Measurements from ENCODE around the gene ATN1. TPM values are rescaled to one million over a fixed set of nuclear protein-coding genes. Genes with fewer than 3 reads are reported as not detected.
A peak's percentile ranks its signal among the peaks of the same experiment; 100 is the strongest.

Gene ATN1
- total RNA-seq, 1 experiment from 2014 or later, result 13.2 TPM

DNA sequence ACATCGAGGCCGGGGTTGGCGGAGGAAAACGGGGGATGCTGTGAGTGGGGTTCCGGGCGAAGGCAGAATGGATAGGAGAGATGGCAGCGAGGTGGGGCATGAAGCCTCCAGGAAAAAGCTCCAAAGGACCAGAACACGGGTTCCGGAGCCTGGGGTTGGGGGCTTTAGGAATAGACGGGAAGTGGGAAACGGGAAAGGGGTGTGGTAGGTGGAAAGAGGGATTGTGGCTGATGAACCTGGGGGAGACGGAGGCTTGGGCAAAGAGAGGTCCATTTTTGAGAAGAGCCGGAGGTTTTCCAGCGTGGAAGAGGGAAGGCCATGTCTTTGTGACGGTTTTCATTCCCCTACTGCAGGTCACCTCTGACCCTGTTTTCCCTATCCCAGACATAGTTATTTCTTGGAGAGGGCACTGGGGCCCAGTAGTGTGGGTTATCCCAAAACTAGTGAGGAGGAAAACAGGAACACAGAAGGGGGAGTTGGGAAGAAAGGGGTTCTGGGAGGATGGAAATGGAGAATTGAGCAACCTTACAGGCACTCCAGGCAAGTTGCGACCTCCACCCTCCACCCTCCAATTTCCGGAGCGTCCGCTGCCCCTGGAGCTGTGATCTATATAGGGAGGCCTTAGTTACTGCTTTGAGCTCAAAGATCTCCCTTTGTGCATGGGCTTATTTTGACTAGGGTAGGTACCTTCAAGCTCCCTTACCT lies 1.1 kb downstream of the ATN1 start:
- Histone ChIP-seq H3K4me1 (peaks cover 26% of the 10 kb centered on the region), H3K4me3 (peak overlapping the region; percentile 74), H3K9me3 (replicated peaks) (no peaks in the 10 kb centered on the region), H3K27me3 (no peaks in the 10 kb centered on the region), H3K36me3 (peaks cover 20% of the 10 kb centered on the region), H3K27ac (peak overlapping the region; percentile 24; the same call in 1 of the 2 replicates)
- no peak for DNase-seq

DNA sequence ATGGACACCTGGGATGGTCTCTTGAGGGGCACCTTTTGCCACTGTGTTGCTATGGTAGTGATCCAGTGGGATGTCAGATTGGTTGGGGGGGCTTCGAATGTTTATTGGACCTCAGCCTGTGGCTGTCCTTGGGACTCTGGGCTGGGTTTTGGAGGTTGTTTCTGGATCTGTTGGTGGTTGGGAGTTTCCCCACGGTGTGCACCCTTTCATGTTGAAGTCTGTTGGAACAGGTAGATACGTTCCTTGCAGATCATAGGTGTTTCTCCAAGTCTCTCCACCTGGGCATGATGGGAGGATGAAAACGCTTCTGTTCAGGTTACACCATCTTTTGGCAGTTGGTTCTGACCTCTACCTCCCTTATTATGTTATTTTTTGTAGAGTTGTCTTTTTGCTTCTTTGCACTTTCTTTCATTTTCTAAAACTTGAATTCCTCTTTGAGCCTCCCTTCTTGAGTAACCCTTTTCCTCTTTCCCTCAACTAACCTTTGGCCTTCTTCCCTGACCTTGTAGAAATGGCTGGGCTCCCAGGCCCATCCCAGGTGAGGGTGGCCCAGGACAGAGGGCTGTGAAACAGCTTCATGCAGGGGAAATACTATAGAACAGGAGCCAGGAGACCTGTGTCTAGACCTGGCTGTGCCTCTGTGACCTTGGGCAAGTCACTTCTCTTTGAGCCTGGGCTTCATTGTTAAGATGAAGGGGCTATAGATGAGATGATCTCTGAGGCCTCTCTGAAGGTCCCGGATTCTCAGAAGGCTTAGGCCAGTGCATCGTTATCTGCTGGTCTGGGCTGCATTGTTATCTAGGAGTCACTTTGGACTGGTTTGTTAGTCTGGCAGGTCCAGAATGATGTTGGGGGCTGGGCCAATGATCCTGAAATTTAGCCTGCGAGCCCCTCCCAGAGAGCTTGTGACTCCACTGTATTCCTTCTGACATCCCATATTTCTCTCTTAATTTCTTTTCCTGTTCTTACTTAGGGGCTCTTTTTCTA lies 2.0 kb downstream of the ATN1 start:
- Histone ChIP-seq H3K27me3 (no peaks in the 10 kb centered on the region), H3K27ac (no peak overlapping the region), H3K36me3 (peaks cover 28% of the 10 kb centered on the region), H3K9me3 (replicated peaks) (no peaks in the 10 kb centered on the region), H3K4me3 (peak overlapping the region; percentile 74), H3K4me1 (peaks cover 20% of the 10 kb centered on the region)
- DNase-seq, result no peak

DNA sequence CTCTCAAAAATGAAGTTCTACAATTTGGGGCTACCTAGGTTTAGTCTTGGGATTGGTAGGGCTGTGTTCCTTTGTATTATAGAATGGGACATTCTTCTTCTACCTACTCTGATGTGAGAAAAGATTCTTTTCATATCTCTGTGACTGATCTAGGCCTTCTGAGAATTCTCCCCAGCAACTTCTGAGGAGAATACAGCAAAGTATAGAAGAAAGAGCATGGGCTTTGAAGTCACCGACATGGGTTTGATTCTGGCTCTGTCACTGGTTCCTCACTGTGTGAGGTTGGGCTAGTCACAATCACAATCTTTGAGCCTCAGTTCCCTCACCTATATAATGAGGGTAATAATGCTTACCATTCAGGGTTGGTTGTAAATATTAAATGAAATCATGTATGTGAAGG lies 5.0 kb downstream of the ATN1 start:
- Histone ChIP-seq H3K36me3 (peaks cover 56% of the 10 kb centered on the region), H3K27me3 (no peaks in the 10 kb centered on the region), H3K4me3 (no peak overlapping the region), H3K4me1 (peaks cover 4% of the 10 kb centered on the region; the same call in 1 of the 2 replicates), H3K9me3 (replicated peaks) (no peaks in the 10 kb centered on the region), H3K27ac (no peak overlapping the region)
- no peak for DNase-seq

- Histone ChIP-seq H3K36me3 (peaks cover 68% of the 10 kb centered on the region), H3K9me3 (replicated peaks) (no peaks in the 10 kb centered on the region), H3K4me3 (no peak overlapping the region), H3K4me1 (peaks cover 4% of the 10 kb centered on the region; the same call in 1 of the 2 replicates), H3K27ac (no peak overlapping the region), H3K27me3 (no peaks in the 10 kb centered on the region)
- no peak for DNase-seq
These were observed 6.4 kb downstream of the ATN1 start for GRCh38 chr12:6934110-6934509.

GRCh38 chr12:6935371-6936193 lies 7.8 kb downstream of the ATN1 start:
- H3K36me3 ChIP-seq, result peaks cover 72% of the 10 kb centered on the region

DNA sequence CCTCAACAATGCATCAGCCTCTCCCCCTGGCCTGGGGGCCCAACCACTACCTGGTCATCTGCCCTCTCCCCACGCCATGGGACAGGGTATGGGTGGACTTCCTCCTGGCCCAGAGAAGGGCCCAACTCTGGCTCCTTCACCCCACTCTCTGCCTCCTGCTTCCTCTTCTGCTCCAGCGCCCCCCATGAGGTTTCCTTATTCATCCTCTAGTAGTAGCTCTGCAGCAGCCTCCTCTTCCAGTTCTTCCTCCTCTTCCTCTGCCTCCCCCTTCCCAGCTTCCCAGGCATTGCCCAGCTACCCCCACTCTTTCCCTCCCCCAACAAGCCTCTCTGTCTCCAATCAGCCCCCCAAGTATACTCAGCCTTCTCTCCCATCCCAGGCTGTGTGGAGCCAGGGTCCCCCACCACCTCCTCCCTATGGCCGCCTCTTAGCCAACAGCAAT lies 8.5 kb downstream of the ATN1 start:
- H3K27ac ChIP-seq, result no peak overlapping the region
- no peaks in the 10 kb centered on the region for H3K9me3 ChIP-seq (replicated peaks)
- H3K4me1 ChIP-seq, result no peaks in the 10 kb centered on the region
- DNase-seq, result no peak
- H3K36me3 ChIP-seq, result peaks cover 69% of the 10 kb centered on the region
- no peak overlapping the region for H3K4me3 ChIP-seq
- no peaks in the 10 kb centered on the region for H3K27me3 ChIP-seq

More at GRCh38 chr12:6935371-6936193, 7.8 kb downstream of the ATN1 start:
- Histone ChIP-seq H3K4me3 (no peak overlapping the region), H3K4me1 (no peaks in the 10 kb centered on the region), H3K27ac (no peak overlapping the region), H3K9me3 (replicated peaks) (no peaks in the 10 kb centered on the region), H3K27me3 (no peaks in the 10 kb centered on the region)
- DNase-seq, result no peak

- Histone ChIP-seq H3K4me1 (no peaks in the 10 kb centered on the region), H3K27ac (no peak overlapping the region), H3K27me3 (no peaks in the 10 kb centered on the region), H3K4me3 (no peak overlapping the region), H3K36me3 (peaks cover 69% of the 10 kb centered on the region), H3K9me3 (replicated peaks) (no peaks in the 10 kb centered on the region)
- DNase-seq, result no peak
These were observed 9.1 kb downstream of the ATN1 start for GRCh38 chr12:6936636-6937480.

DNA sequence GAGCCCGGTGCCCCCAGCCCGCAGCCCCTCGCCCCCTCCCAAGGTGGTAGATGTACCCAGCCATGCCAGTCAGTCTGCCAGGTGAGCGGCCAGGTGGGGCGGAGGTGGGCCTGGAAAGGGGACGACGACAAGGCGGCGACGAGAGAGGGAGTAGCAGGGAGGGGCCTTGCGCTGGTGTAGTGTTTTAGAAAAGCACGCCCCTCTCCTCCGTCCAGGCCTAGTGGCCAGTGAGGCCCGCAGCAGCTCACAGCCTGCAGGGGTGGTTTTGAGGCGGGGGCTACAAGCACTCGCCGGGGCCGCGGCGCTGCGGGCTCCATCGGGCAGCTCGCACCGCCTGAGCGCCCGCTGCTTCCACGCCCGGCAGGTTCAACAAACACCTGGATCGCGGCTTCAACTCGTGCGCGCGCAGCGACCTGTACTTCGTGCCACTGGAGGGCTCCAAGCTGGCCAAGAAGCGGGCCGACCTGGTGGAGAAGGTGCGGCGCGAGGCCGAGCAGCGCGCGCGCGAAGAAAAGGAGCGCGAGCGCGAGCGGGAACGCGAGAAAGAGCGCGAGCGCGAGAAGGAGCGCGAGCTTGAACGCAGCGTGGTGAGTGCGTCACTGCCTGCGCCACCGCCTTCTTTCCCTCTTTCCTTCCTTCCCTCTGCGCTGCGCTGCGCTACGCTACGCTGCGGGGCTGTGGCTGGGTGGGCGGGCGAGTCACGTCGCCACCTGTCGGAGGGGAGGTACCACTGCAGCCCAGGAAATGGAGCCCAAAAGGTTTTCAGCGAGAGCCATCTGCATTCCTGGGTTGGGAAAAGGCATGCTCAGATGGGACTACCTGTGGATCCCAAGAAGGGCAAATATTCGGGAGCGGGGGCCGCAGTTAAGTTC lies 10.0 kb downstream of the ATN1 start:
- Histone ChIP-seq H3K9me3 (replicated peaks) (no peaks in the 10 kb centered on the region), H3K27ac (peak overlapping the region; percentile 64), H3K27me3 (no peaks in the 10 kb centered on the region), H3K36me3 (peaks cover 62% of the 10 kb centered on the region), H3K4me3 (peak overlapping the region; percentile 51), H3K4me1 (no peaks in the 10 kb centered on the region)
- peak; percentile 77 to 79 for DNase-seq

DNA sequence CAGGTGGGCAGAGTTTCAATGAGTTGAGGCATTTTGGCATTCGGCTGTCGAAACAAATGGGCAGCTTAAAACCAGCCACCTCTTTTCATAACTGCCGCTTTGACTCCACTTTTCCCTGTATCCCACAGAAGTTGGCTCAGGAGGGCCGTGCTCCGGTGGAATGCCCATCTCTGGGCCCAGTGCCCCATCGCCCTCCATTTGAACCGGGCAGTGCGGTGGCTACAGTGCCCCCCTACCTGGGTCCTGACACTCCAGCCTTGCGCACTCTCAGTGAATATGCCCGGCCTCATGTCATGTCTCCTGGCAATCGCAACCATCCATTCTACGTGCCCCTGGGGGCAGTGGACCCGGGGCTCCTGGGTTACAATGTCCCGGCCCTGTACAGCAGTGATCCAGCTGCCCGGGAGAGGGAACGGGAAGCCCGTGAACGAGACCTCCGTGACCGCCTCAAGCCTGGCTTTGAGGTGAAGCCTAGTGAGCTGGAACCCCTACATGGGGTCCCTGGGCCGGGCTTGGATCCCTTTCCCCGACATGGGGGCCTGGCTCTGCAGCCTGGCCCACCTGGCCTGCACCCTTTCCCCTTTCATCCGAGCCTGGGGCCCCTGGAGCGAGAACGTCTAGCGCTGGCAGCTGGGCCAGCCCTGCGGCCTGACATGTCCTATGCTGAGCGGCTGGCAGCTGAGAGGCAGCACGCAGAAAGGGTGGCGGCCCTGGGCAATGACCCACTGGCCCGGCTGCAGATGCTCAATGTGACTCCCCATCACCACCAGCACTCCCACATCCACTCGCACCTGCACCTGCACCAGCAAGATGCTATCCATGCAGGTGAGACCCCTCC lies 10.8 kb downstream of the ATN1 start:
- H3K4me3 ChIP-seq, result no peak overlapping the region
- no peaks in the 10 kb centered on the region for H3K9me3 ChIP-seq (replicated peaks)
- H3K27me3 ChIP-seq, result no peaks in the 10 kb centered on the region
- no peak for DNase-seq
- H3K4me1 ChIP-seq, result no peaks in the 10 kb centered on the region
- no peak overlapping the region for H3K27ac ChIP-seq
- H3K36me3 ChIP-seq, result peaks cover 55% of the 10 kb centered on the region

DNA sequence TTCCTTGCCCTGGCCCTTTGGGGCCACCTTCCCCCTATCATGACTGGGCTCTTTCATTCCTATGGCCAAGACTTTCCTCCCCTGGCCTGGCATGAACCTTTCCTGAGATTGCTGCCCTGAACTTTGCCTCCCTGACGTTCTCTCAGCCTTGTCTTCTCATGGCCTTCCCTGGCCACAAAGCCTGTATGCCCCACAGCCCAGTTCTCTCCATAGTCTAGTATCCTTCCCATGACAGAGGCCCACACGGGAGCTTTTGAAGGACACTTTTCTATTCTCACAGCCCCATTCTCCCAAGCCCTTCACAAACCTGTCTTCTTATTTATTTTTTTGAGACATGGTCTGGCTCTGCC lies 11.4 kb downstream of the ATN1 start:
- H3K27me3 ChIP-seq, result no peaks in the 10 kb centered on the region
- no peak for DNase-seq
- H3K4me1 ChIP-seq, result no peaks in the 10 kb centered on the region
- H3K4me3 ChIP-seq, result no peak overlapping the region
- no peaks in the 10 kb centered on the region for H3K9me3 ChIP-seq (replicated peaks)
- peaks cover 49% of the 10 kb centered on the region for H3K36me3 ChIP-seq
- no peak overlapping the region for H3K27ac ChIP-seq

- H3K27ac ChIP-seq, result no peak overlapping the region
These were observed 13.5 kb downstream of the ATN1 start for GRCh38 chr12:6941267-6941666.

DNA sequence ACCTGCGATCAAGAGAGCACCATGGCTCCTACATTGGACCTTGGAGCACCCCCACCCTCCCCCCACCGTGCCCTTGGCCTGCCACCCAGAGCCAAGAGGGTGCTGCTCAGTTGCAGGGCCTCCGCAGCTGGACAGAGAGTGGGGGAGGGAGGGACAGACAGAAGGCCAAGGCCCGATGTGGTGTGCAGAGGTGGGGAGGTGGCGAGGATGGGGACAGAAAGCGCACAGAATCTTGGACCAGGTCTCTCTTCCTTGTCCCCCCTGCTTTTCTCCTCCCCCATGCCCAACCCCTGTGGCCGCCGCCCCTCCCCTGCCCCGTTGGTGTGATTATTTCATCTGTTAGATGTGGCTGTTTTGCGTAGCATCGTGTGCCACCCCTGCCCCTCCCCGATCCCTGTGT lies 14.0 kb downstream of the ATN1 start:
- H3K27ac ChIP-seq, result no peak overlapping the region
- no peak for DNase-seq
- H3K9me3 ChIP-seq (replicated peaks), result no peaks in the 10 kb centered on the region
- no peaks in the 10 kb centered on the region for H3K27me3 ChIP-seq
- H3K4me1 ChIP-seq, result peaks cover 4% of the 10 kb centered on the region
- peaks cover 26% of the 10 kb centered on the region for H3K36me3 ChIP-seq
- H3K4me3 ChIP-seq, result no peak overlapping the region

More at GRCh38 chr12:6941267-6941666, 13.5 kb downstream of the ATN1 start:
- Histone ChIP-seq H3K4me3 (no peak overlapping the region), H3K9me3 (replicated peaks) (no peaks in the 10 kb centered on the region), H3K36me3 (peaks cover 31% of the 10 kb centered on the region), H3K27me3 (no peaks in the 10 kb centered on the region), H3K4me1 (peaks cover 4% of the 10 kb centered on the region)
- DNase-seq, result no peak
